GM19455 (cell line): ENCODE data around the gene COMT.

Experiments
- ATAC-seq: cut with Tn5 transposase; IDR thresholded peaks from one replicate; pipeline ENCODE4 v1.9.1; 2021; ENCODE audit not compliant: unreplicated experiment

Gene COMT

GRCh38 chr22:19981171-19981960 is 39.8 kb downstream of the COMT start:
- ATAC-seq: no peak

- no peak for ATAC-seq
Observed at GRCh38 chr22:19981961-19982920, 40.7 kb downstream of the COMT start.

GRCh38 chr22:19982991-19983578 is 41.5 kb downstream of the COMT start:
- no peak for ATAC-seq

DNA sequence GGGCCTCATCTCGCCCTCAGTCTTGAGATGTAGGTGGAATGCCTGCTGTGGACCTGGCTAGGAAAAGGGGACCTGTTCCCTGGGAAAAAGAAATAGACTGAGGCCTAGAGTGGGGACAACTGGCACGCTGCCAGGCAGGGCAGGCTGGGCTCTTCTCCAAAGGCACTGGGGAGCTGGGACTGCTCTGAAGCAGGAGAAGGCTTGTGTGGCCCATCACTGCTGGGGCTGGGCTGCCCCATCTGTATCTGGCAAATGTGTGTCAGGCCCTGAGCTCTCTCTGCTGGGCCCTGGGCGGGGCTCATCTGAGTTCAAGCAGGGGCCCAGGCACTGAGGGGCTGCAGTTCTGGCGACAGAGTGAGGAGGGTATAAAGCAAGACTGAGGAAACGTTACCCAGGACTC is 42.2 kb downstream of the COMT start:
- ATAC-seq: no peak

DNA sequence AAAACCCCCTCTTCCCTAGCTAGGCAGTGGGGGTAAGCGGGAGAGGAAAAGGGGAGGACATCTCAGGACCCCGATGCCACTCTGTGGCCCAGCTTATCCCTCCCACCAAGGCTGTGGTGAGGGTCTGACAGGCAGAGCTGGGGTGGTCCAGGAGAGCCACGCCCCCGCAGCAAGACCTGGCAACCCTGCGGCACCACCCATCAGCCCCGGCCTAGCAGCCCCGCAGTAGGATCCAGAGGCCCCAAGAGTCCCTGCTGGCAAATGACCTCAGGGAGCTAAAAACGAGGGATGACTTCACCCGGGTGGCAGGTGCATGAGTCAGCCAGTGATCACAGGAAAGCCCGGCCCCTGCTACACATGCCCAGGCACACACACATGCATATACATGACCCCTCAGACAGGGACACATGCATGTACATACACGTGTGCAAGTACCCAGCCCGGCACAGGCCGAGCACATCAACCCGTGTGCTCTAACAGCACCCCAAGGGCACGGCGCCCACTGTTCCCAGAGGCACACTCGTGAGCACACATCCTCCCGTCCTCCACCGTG is 42.7 kb downstream of the COMT start:
- ATAC-seq: no peak

- ATAC-seq: no peak
Observed at GRCh38 chr22:19984851-19985811, 43.6 kb downstream of the COMT start.

DNA sequence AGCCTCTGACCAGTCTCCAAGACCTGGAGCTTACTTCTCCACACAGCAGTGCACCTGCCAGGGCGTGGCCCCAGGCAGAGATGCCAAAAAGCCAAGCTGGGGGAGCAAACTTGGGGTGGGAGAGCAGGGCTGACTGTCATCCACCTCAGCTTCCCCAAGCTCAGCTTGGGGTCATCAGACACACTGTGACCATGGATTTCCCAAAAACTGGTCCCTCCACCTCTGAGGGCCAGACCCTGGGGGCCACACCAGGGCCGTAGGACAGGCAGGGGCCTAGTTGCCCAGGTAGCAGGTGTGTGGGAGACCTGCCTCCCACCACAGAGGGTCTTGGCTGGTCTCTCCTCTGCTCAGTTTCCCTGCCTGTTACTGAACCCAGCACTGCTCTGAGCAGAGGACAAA is 44.4 kb downstream of the COMT start:
- no peak for ATAC-seq

GRCh38 chr22:19986410-19987341 is 45.1 kb downstream of the COMT start:
- no peak for ATAC-seq

GRCh38 chr22:19987394-19988306 is 46.1 kb downstream of the COMT start:
- no peak for ATAC-seq

- no peak for ATAC-seq
Observed at GRCh38 chr22:19988331-19988808, 46.8 kb downstream of the COMT start.

GRCh38 chr22:19988965-19989724 is 47.6 kb downstream of the COMT start:
- ATAC-seq: no peak

- no peak for ATAC-seq
Observed at GRCh38 chr22:19989725-19990067, 48.1 kb downstream of the COMT start.

DNA sequence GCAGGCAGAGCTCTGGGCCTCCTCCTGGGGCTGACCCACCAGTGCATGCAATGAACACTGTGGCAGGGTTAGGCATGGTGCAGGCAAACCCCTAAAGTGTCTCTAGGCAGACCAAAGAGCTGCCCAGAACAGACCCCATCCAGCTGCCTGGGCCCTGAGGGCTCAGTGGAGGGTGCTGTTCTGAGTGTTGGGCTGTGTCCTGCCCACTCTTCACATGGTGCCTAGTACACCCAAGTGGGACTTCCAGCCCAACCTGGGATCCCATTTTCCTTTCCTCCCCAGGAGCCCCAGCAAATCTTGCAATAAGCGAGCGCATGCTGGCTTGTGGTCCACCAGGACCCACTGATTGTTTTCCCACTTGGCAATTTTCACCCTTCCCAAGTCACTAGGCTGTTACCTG is 48.6 kb downstream of the COMT start:
- no peak for ATAC-seq

GRCh38 chr22:19990609-19991394 is 49.2 kb downstream of the COMT start:
- ATAC-seq: no peak

GRCh38 chr22:19991395-19991644 is 49.7 kb downstream of the COMT start:
- ATAC-seq: no peak

GRCh38 chr22:19991645-19992451 is 50.3 kb downstream of the COMT start:
- no peak for ATAC-seq
